Measurements from ENCODE around the gene NAMPT.

GRCh38 chr7:106284714-106285050 is at the start of gene NAMPT:
- TF ChIP-seq, protein P1, sequence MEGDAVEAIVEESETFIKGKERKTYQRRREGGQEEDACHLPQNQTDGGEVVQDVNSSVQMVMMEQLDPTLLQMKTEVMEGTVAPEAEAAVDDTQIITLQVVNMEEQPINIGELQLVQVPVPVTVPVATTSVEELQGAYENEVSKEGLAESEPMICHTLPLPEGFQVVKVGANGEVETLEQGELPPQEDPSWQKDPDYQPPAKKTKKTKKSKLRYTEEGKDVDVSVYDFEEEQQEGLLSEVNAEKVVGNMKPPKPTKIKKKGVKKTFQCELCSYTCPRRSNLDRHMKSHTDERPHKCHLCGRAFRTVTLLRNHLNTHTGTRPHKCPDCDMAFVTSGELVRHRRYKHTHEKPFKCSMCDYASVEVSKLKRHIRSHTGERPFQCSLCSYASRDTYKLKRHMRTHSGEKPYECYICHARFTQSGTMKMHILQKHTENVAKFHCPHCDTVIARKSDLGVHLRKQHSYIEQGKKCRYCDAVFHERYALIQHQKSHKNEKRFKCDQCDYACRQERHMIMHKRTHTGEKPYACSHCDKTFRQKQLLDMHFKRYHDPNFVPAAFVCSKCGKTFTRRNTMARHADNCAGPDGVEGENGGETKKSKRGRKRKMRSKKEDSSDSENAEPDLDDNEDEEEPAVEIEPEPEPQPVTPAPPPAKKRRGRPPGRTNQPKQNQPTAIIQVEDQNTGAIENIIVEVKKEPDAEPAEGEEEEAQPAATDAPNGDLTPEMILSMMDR (IDR thresholded peaks at IDR 0.05; ENCODE audit: low read depth, low read length, poor library complexity, severe bottlenecking), result no peak
- no peak for TF ChIP-seq EZH2phosphoT487 (IDR thresholded peaks at IDR 0.05; ENCODE audit: borderline replicate concordance, low read length)
